Dedifferentiated amniotic fluid mesenchymal stem cell (primary cell): ENCODE results near the gene WSCD1.

ENCODE experiments used
- DNase-seq: peaks from one replicate; pipeline ENCODE4 v3.0.0-alpha.2; 2016; ENCODE audit errors: extremely low spot score

WSCD1 gene

DNA sequence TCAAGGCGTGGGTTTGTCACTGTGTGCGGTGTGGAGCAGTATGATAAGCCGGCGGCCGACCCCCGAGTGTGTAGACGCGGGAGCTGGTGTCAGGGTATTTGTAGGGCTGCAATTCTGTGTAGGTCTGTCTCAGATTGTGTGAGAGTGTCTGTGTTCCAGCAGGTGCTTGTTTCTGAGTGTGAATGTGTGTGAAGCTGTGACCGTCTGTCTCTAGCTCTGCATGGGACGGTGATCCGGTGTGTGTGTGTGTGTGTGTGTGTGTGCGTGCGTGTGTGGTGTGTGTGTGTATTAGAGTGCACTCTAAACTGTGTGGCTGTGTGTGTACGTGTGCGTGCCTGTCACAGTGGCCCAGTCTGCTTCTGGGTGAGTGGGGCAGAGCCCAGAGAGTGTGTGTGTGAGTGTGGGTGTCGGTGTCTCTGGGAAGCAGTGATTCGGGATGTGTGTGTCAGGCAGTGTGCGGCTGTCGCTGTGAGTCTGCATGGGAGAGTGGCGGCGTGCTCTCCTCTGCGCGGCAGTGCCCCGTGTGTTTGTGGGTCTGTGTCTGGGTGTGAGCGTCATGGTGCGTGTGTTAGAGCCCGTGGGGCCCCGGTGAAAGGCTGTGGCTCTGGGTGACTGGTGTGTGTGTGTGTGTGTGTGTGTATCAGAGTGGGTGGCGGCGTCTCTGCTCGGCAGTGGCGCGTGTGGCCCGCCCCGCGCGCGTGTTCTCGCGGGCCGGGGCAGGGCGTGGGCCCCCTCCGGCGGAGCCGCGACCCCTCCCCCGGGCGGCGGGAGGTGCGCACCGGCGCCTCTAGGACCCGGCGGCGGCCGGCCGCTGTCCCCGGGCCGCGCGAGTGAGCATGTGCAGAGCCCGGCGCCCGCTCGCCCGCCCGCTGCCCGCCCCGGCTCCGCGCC lies at the start of gene WSCD1:
Gene WSCD1, plus strand, starts transcription at position 841 of the 891 bp plus-strand sequence. CDS start 10,280 bp downstream, outside the sequence.
- no peak for DNase-seq

DNA sequence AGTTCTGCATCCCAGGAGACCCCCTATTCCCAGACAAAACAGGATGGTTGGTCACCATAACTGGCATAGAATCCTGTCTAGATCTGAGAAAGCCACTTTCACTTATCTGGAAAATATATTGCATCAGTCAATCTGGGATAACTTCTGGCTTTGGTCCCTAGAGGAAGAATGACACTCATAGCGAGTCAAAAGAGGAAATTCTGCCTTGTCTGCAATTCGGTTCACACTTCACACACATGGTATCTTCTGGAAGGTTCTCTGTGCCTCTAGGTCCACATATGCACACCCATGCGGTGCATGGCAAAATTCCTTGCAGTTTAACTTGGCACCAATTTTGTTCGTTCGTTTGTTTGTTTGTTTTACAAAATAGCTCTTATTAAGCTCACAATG lies 49.2 kb upstream of the WSCD1 start:
- no peak for DNase-seq

DNA sequence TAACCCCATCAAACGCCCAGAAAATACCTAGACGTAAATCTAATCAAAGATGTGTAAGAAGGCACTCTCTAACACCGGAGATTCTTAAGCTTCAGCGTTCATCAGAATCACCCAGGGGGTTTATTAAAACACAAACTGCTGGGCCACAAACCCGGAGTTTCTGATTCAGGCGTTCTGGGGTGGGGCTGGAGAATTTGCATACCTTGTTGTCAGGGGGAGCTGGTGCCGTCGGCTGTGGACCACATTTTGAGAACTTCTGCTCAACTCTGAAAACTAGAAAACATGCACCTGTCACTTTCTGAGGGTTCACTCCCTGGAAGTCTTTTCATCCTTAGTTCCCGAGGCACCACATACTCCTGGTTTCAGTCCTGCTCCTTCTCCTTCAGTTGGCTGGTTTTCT lies 48.6 kb upstream of the WSCD1 start:
- DNase-seq, result no peak

DNA sequence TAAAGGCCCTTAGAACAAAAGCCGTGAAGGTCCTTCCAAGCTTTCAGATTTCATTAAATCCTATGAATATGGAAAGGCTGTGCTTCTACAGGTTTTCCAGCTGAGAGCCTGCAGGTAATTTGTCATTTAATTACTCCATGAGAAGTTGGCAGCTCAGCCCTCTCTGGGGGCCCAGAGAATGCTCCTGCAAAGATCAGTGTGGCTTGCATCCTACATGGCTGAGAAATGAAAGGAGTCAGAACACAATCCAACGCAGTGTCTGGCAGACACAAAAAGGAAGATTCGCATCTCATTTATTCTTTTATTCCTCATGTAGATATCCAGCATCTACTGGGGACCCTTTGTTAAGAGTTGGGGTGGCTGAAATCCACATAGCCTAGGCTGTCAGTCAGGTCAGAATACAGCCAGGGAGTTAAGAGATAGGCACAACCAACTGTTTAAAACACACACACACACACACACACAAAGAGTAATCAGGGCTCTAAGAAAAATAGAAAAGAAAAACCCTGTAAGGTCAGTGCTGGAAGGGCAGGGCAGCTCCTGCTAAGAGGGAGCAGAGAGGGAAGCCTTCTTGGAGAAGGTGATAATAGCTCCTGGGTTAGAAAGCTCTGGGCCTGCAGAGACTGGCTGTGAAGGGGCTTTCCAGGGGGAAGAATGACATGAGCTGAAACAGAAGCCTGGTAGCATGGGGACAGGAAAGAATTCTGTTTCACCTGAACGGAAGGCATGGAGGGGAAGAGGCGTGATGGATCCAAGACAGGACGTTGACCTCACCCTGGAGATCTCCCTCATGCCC lies 46.9 kb upstream of the WSCD1 start:
- no peak for DNase-seq

DNA sequence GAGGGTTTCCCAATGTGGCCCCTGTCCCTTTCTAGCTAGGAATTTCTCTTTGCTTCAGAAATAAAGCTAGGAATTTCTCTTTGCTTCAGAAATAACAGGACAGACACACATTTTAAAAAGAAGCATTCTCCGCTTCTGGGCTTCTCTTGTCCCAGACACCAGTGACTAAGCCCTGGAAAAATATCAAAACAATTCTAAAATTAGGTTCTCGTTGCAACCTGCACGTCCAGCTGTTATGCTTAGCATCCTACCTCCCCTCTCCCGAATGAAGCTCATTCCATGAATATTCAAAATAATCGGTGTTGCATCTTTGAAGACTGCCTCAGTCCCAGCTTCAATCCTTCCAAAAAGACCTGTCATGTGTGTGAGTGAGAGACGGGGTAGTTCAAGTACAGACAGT lies 45.6 kb upstream of the WSCD1 start:
- no peak for DNase-seq

DNA sequence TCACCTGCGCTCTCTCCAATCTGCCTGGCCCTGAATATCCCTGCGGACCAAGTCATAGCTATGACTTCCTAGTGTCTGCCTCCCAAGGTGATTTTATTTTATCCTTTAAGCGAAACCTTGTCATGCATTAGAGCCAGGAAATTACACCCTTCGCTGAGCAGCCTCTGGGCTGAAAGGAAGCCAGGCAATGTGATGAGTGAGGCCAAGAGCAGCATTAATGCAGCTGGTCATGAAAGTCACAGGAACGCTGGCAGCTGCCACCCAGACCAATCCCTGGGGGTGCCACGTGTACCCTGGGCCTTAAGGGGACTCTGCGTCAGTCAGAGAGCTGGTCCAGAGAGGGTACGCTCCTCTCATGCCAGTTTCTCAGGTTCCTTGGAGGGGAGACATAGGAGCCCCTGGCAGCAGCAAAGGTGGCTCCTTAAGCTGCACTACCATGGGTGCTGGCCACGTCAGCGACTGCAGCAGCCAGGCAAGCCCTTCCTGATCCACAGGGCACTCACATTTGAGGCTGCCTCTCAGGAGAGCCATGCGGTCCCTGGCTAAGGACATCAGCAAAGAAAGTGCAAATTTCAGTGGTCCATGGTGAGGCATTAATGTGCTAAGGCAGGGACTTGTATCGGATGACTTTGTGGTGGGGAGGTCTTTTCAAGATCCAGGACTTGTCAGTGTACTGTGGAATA lies 42.7 kb upstream of the WSCD1 start:
- DNase-seq, result no peak

DNA sequence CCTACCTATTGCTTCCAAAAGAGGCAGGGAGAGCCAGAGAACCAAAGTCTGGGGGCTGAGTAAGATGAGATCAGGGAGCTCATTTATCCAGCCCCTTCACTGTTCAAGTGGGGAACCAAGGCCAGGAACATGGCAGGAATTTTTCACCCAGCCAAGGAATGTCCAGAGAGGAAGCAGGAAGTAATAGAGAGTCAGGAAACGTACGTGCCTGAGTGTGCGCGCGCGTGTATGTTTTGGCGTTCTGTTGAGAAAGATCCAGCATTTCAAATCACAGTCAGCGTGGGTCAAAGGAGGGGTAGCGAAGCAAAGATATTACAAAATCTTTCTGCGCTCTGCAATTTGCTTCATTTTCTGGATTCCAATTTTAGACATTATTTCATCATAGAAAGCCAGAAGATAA lies 41.9 kb upstream of the WSCD1 start:
- DNase-seq, result no peak

DNA sequence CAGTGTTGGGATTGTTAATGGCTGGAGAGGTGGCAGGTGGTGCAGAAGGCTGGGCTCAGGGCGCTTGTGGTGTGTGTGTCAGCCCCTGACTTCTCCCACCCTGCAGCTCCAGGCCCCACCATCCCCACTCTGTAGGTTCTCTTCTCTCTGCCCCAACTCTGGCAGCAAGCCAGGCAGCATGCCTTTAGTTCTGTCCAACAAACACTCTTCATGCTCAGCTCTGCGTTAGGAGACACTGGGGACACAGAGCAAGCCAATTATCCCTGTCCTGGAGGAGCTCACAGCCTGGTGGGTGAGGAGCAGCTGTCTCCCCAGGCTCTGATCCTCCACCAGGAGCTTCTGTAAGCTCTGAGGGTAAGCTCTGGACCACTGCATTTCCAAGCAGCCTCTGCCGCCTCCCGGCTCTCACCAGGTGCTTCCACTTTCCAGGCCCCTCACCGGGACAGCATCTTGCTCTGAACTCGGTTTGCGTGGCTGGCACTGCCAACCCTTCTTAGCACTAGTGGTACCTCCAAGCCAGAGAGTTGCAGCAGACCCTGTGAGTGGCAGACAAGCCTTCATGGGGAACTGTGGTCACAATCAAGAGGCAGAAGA lies 34.3 kb upstream of the WSCD1 start:
- no peak for DNase-seq

DNA sequence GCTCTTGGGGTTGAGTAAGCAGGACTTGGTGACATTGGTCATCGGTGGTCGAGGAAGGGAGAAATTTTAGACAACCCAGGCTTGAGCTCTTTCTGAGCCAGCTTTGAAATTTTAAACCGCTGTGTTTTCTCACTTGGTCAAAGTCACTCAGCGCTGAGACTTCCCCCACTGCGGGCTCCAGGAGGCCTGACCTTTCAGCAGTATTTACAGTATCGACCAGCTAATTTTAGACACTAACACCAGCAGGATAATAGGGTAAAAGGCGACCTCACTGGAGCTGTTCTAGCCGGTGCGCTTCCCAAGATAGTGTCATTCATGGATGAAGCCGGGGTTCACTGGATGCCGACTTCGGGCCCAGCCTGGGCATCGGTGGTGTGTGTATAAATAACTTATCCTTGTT lies 29.7 kb upstream of the WSCD1 start:
- DNase-seq, result no peak

DNA sequence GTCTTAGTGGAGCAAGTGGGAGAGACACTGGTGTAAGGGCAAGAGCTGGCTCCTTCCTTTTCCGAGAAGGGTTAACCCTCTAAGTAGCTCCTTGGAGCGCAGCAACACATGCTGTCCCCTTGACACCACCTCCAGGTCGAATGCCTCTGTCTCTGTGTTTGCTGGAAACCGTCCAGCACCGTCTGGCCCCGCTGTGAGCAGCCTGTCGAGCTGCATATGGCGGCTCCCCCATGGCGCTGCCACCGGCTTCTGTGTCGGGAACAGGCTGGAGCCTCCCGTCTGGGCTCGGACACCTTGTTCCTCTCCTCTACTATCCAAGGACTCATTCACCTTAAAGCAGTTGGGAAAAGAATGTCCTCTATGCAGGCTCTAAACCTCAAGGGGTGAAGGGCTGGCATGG lies 28.9 kb upstream of the WSCD1 start:
- DNase-seq, result no peak

DNA sequence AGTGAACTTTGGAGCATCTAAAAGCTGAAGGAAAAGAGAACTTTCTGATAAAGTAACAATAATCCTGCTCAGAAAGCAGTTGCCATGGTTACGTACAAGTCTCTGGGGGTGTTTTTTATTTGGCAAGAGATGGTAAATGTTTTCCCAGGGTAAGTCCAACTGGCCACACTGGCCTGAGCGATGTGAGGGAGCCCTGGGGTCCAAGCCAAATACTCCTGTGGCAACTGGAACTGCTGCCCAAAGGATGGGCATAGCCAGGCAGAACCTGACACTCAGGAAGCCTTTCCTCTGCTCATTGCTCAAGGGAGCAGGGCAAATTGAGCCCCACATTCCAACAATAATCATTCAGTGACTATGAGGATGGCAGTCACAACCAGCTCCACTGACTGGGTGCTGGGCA lies 26.8 kb upstream of the WSCD1 start:
- no peak for DNase-seq

DNA sequence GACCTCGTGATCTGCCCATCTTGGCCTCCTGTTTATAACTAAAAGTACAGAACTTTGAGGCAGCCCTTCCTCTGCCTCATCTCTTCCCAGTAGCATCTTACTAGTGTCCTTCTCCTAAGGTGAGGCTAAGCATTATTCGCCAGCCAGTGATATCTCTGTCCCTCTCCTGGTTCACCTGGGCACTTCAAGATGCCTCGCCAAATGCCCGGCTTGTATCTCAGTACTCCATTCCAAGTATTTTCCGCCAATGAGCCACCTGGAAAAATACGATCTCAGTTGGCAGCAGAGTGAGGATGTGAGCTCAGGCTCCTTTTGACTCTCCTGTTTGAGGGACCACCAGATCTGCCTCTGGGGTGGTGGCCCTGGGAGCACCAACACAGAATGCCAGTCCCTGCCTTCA lies 25.9 kb upstream of the WSCD1 start:
- DNase-seq, result no peak

DNA sequence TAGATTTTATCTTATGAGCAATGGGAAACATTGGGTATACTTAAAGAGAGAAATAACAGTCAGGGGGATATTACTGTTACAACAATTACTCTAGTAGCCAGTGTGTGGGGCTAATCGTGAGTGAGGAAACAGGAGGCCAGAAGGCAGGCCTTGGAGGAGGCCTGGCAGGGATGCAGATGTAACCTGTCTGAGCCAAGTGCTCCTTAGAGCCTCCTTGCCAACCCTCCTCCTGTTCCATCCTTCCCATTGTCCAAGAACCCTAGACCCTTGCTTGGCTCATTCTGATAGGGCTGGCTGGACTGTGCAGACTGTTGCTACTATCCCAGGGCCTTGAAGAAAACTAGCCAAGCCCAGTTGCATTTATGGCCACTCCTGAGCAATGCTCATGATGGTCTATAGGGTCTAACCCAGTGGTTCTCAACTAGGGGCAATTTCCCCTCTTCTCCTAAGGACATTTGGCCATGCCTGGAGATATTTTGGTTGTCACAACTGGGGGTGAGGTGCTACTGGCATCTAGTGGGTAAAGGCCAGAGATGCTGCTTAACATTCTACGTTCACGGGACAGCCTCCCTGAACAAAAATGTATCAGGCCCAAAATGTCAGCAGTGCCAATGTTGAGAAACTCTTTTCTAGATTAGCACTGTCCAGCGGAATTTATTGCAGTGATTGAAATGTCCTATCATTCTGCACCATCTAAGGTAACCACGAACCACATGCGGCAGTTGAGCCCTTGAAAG lies 24.4 kb upstream of the WSCD1 start:
- no peak for DNase-seq

DNA sequence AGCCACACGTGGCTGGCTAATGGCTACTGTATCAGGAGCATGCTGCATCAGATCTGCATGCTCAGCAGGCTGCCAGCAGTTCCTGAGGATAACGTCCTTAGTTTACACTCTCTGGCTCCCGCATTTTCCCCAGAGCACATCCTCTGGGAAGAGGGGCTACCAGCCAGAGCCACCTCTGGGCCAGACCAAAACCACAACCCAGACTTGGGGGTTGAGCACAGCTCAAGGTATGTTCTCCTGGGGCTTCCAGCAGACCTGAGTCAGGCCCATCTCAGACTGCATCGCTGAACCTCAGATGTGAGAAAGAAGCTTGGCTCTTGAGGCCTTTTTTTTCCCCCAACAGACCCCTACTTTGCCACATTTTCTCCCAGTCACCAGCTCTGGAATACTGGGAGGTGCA lies 23.7 kb upstream of the WSCD1 start:
- no peak for DNase-seq

DNA sequence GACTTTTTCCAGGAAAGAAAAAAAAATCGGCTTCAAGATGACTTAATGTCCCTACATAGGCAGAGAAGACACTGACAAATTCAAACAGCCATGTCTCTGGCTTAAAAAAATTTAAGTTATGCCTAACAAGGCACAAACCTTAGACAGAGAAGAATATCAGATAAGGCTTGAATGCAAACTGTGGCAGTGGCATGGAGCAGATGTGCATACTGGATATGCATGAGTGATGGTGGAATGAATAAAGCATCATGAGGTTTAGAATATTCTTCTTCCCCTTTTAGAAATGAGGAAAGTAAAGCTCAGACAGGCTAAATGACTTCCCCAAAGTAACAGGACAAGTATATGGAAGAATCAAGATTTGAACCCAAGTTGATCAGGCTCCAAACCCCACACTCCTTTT lies 23.2 kb upstream of the WSCD1 start:
- no peak for DNase-seq

DNA sequence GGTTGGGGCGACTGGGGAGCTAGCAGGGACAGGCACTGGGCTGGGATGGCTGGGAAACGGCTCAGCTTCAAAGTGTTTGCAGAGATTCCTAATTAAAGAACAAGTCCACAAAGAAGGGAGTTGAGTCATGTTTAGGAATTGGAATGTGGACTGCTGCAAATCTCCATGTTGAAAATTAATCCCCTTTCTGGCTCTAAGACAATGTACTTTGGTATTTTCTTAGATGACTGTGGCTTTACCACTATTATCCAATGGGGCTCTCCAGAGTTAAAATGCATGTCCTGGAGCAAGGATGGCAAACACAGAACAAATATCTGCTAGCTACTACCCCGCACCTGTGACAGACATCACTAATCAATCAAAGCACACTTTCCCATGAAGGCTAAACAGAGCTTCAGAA lies 22.2 kb upstream of the WSCD1 start:
- DNase-seq, result peak; percentile 82

DNA sequence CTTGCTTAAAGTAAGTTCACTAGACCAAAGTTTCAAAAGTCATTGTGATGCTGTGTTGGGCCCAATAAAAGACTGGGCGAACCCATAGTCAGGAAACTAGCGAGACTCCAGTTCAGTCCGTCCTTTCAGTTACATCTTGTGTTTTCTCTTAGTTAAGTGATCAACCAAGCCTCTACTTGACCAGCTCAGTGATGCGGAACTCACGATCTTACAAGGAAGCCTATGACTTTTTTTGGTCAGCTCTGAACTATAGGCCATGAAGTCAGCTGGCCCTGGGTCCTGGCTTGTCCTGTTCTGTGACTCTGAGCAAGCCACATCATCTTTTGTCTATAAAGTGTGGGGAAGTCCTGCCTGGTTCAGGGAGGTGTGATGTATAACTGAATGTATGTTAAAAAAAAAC lies 21.7 kb upstream of the WSCD1 start:
- no peak for DNase-seq

DNA sequence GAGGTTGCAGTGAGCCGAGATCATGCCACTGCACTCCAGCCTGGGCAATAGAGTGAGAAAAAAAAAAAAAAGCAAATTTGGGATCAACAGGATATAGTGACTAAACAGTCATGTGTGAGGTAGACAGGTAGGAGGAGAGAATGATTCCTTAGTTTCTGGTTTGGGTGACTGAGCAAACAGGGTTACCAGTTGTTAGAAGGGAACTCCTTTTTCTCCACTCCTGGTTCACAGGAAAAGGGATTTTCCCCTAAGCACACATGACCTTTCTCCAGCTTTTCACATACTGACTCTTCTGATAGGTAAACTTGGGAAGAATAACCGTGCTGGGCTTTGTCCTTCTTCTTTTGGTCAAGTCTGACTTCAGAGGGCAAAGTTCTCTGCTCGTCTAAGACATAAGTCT lies 17.3 kb upstream of the WSCD1 start:
- no peak for DNase-seq

DNA sequence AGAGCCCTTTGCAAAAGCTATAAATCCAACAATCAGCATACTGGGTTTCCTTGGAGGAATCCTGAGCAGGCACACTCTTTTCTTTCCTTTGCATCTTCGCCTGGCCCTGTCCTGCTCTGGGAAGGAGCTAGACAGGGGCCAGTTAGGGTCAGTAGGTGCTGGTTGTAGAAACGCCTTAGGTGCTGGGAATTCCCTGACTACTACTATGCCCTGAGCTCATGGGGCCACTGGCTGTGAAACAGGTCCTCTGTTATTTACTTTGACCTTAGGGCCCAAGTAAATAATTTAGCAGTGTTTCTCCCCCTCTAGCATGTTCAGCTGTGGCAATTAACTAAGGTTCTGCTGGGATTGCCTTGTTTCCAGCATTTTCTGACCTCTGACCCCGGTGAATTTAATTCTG lies 15.8 kb upstream of the WSCD1 start:
- DNase-seq, result no peak

DNA sequence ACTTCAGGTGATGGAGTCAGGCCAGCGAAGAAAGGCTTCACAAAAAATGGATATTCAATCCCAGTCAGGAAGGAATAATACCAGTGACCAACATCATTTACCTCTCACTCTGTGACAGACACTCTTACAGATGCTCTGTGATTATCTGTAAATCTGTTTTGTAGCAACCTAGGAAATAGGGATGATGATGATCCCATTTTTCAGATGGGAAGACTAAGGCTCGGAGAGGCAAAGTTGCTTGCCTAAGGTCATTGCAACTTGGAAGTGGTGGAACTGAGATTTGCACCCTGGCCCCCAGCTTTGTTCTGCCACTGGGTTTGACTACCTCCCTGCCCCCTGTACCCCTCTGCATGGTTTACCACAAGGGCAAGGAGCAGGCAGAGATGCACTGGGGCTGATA lies 14.1 kb upstream of the WSCD1 start:
- DNase-seq, result no peak

DNA sequence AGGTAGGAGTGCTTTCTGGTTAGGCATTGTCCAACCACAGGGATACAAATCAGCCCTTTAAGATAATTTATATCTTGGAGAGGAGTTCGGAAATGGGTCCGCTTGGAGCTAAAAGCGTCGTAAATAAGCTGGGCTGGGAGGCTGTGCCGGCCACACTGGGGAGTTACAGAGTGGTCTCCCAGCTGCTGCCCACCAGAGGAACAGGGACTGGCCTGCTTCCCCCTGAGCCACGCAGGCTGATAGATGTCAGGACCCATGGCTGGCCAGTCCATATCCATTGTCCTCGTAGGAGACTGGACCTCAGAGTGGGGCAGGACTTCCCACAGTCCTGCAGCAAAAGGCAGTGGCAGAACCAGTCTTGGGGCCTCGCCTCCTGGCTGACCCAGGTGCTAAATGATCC lies 12.6 kb upstream of the WSCD1 start:
- DNase-seq, result no peak

DNA sequence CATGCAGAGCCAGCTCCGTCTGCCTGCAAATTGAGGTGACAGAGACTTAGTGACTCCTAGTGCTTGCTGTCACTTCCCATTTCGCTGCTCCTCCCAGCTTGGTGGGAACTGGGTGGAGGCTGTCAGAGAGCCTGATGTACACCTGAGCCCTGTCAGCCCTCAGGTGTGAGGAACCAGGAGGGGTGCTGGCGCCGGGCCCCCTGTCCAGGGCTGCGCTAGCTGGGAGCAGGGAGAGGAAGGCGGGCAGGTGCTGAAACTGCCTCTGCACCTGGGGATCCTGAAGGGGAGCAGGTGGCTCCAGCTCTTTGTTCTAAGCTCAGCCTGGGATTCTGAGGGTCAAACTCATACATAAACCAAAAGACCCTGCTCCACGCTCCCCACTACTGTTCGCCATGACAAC lies 10.8 kb upstream of the WSCD1 start:
- no peak for DNase-seq
